Measurements from ENCODE around the gene STT3A.

DNA sequence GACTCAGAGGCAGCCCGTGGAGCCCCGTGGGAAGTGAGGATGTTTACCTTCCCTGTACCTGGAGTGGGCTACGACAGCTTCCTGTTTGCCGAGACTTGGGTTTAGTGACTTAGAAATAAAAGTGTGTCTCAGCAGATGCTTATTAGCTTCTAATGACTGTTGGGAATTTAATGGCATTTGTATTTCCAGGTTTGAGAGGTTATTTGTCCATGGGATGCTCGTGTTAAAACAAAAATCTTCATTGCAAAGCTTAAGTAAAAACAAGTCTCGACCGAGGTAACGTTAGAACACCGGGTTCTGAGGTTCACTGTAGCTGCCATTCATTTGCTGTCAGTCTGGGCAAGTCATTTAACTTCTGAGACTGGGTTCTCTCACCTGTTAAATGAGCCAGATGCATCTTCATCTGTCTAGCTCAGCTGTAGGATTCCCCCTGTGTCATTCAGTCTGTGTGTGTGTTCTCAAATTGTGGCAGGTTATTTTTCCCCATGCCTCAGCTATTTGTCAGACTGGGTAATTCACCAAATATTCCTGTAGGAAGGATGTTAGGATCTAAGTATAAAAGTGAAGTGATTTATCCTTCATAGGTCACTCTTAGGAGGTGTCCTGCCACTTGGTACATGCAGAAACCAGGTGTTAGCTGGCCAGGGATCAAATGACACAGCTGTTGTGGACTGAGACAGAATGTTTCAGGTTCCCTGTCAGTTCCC, 22.6 kb upstream of the STT3A start:
- TF ChIP-seq, protein P1, sequence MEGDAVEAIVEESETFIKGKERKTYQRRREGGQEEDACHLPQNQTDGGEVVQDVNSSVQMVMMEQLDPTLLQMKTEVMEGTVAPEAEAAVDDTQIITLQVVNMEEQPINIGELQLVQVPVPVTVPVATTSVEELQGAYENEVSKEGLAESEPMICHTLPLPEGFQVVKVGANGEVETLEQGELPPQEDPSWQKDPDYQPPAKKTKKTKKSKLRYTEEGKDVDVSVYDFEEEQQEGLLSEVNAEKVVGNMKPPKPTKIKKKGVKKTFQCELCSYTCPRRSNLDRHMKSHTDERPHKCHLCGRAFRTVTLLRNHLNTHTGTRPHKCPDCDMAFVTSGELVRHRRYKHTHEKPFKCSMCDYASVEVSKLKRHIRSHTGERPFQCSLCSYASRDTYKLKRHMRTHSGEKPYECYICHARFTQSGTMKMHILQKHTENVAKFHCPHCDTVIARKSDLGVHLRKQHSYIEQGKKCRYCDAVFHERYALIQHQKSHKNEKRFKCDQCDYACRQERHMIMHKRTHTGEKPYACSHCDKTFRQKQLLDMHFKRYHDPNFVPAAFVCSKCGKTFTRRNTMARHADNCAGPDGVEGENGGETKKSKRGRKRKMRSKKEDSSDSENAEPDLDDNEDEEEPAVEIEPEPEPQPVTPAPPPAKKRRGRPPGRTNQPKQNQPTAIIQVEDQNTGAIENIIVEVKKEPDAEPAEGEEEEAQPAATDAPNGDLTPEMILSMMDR (IDR thresholded peaks at IDR 0.05), result no peak
- no peak for TF ChIP-seq REST (IDR thresholded peaks at IDR 0.05; ENCODE audit: insufficient read depth in 1 of 2, low read depth in 2 of 2, low read length in 1 of 2)
